Right ventricle myocardium inferior (tissue), 1 donor: Measurements from ENCODE around the gene GRIN2A. TPM values are rescaled to one million over a fixed set of nuclear protein-coding genes. Genes with fewer than 3 reads are reported as not detected.

Experiments used
- ATAC-seq: fragments of 200-7000 bp; cut with Tn5 transposase; one replicate; pipeline ENCODE4 v1.9.1; 2020; ENCODE audit warnings: mild to moderate bottlenecking, moderate library complexity
- DNase-seq: peaks from one replicate; pipeline ENCODE4 v3.0.0; 2021; ENCODE audit errors: missing footprints
- intact Hi-C: fragments of 100-400 bp; cut with DNase I; formaldehyde crosslinking; loops from one replicate; pipeline ENCODE4 v1.11.0; 2022
- total RNA-seq: library from RNA; stranded (reverse); fragmentation: NEBNext Ultra II Directional; extraction: Animal tissue kit (Norgen Biotek cat#: 25700); gene quantifications from one replicate; pipeline ENCODE4 v1.2.1, GENCODE V29; 2021
- donor health status: DM: no; HTN: yes; CAD: no; lungs with severe emphysema.

Gene GRIN2A
- total RNA-seq, 1 donor from 2014 or later = 4.3 TPM

GRCh38 chr16:10067835-10068234 is 114.4 kb downstream of the GRIN2A start:
- DNase-seq (no peak), ATAC-seq (no peak)
- intact Hi-C loops = no loop called here

- intact Hi-C loops = no loop called here
- DNase-seq = no peak
These were observed 114.8 kb downstream of the GRIN2A start for GRCh38 chr16:10067406-10067805.

GRCh38 chr16:10065019-10065418 is 117.2 kb downstream of the GRIN2A start:
- intact Hi-C loops = no loop called here
- no peak for DNase-seq
- no peak for ATAC-seq

More at GRCh38 chr16:10067406-10067805, 114.8 kb downstream of the GRIN2A start:
- no peak for ATAC-seq

- no peak for DNase-seq
- ATAC-seq = no peak
- intact Hi-C loops = no loop called here
These were observed 133.4 kb downstream of the GRIN2A start for GRCh38 chr16:10048850-10049249.

GRCh38 chr16:10045947-10046346 is 136.3 kb downstream of the GRIN2A start:
- ATAC-seq = no peak
- intact Hi-C loops = no loop called here
- no peak for DNase-seq

- DNase-seq (no peak), ATAC-seq (no peak)
- intact Hi-C loops = no loop called here
These were observed 136.9 kb downstream of the GRIN2A start for GRCh38 chr16:10045291-10045775.

GRCh38 chr16:10040136-10041080 is 141.8 kb downstream of the GRIN2A start:
- intact Hi-C loops = no loop called here
- DNase-seq (no peak), ATAC-seq (no peak)

- peak; percentile 44 for ATAC-seq
- DNase-seq = no peak
- intact Hi-C loops = no loop called here
These were observed 142.8 kb downstream of the GRIN2A start for GRCh38 chr16:10039220-10040096.

GRCh38 chr16:10037751-10038150 is 144.5 kb downstream of the GRIN2A start:
- no peak for DNase-seq
- no peak for ATAC-seq
- intact Hi-C loops = no loop called here

GRCh38 chr16:10036956-10037355 is 145.3 kb downstream of the GRIN2A start:
- ATAC-seq (no peak), DNase-seq (no peak)
- intact Hi-C loops = no loop called here

- intact Hi-C loops = no loop called here
- DNase-seq (no peak), ATAC-seq (no peak)
These were observed 148.7 kb downstream of the GRIN2A start for GRCh38 chr16:10033556-10033955.

GRCh38 chr16:10031955-10032354 is 150.3 kb downstream of the GRIN2A start:
- ATAC-seq = no peak
- intact Hi-C loops = no loop called here
- no peak for DNase-seq

GRCh38 chr16:10031473-10031872 is 150.8 kb downstream of the GRIN2A start:
- intact Hi-C loops = no loop called here
- ATAC-seq = no peak
- no peak for DNase-seq

- ATAC-seq (no peak), DNase-seq (no peak)
- intact Hi-C loops = no loop called here
These were observed 153.6 kb downstream of the GRIN2A start for GRCh38 chr16:10028644-10029043.

- intact Hi-C loops = no loop called here
These were observed 154.7 kb downstream of the GRIN2A start for GRCh38 chr16:10027553-10027952.

GRCh38 chr16:10026593-10026992 is 155.6 kb downstream of the GRIN2A start:
- no peak for ATAC-seq
- intact Hi-C loops = no loop called here
- DNase-seq = no peak

More at GRCh38 chr16:10027553-10027952, 154.7 kb downstream of the GRIN2A start:
- no peak for DNase-seq
- ATAC-seq = no peak

- DNase-seq = no peak
- ATAC-seq = no peak
- intact Hi-C loops = no loop called here
These were observed 160.1 kb downstream of the GRIN2A start for GRCh38 chr16:10022098-10022497.

- DNase-seq (no peak), ATAC-seq (no peak)
- intact Hi-C loops = no loop called here
These were observed 161.4 kb downstream of the GRIN2A start for GRCh38 chr16:10020866-10021265.

- ATAC-seq = no peak
- no peak for DNase-seq
- intact Hi-C loops = no loop called here
These were observed 165.5 kb downstream of the GRIN2A start for GRCh38 chr16:10016752-10017151.
